ENCODE data around the gene IL5. TPM values are rescaled to one million over a fixed set of nuclear protein-coding genes. Genes with fewer than 3 reads are reported as not detected.
"Not testable (repeated sequence)": the region's sequence is repeated elsewhere in the genome, so short reads cannot be mapped to it uniquely, and the experiment has no call there.

Gene IL5
- not detected for total RNA-seq

GRCh38 chr5:132543472-132544201 lies at the start of gene IL5:
Gene IL5 (minus strand): TSS chr5:132543522. CDS start chr5:132543478, 44 bp downstream.
- DNase-seq = no peak

- DNase-seq = no peak
These were observed 49.2 kb upstream of the IL5 start for GRCh38 chr5:132592521-132592920.

- peak; percentile 10 for DNase-seq
These were observed 47.8 kb upstream of the IL5 start for GRCh38 chr5:132591145-132591544.

- no peak for DNase-seq
These were observed 46.1 kb upstream of the IL5 start for GRCh38 chr5:132589467-132589866.

GRCh38 chr5:132586063-132586462 lies 42.7 kb upstream of the IL5 start:
- no peak for DNase-seq

- not testable (repeated sequence) for DNase-seq
These were observed 41.2 kb upstream of the IL5 start for GRCh38 chr5:132584560-132584959.

GRCh38 chr5:132576123-132576522 lies 32.8 kb upstream of the IL5 start:
- no peak for DNase-seq

GRCh38 chr5:132566657-132567056 lies 23.3 kb upstream of the IL5 start:
- no peak for DNase-seq

GRCh38 chr5:132564555-132564954 lies 21.2 kb upstream of the IL5 start:
- DNase-seq = not testable (repeated sequence)

GRCh38 chr5:132561601-132562000 lies 18.3 kb upstream of the IL5 start:
- no peak for DNase-seq

GRCh38 chr5:132559383-132560060 lies 16.2 kb upstream of the IL5 start:
- no peak for DNase-seq

- no peak for DNase-seq
These were observed 14.3 kb upstream of the IL5 start for GRCh38 chr5:132557478-132558172.

- peak; percentile 95 for DNase-seq
These were observed 13.6 kb upstream of the IL5 start, which contains the start of gene RAD50 for GRCh38 chr5:132556763-132557477. Gene RAD50 (plus strand): TSS chr5:132556977. CDS start chr5:132557325, 348 bp downstream.

GRCh38 chr5:132556153-132556762 lies 12.9 kb upstream of the IL5 start:
- peak; percentile 1 for DNase-seq

- DNase-seq = no peak
These were observed 6.3 kb upstream of the IL5 start for GRCh38 chr5:132549576-132549975.

- DNase-seq = not testable (repeated sequence)
These were observed 5.5 kb upstream of the IL5 start for GRCh38 chr5:132548834-132549233.

- no peak for DNase-seq
These were observed 3.9 kb upstream of the IL5 start for GRCh38 chr5:132547269-132547668.

GRCh38 chr5:132546108-132546507 lies 2.8 kb upstream of the IL5 start:
- DNase-seq = no peak

GRCh38 chr5:132540764-132541163 lies 2.6 kb downstream of the IL5 start:
- no peak for DNase-seq

GRCh38 chr5:132540149-132540548 lies 3.2 kb downstream of the IL5 start:
- DNase-seq = no peak

- no peak for DNase-seq
These were observed 3.6 kb downstream of the IL5 start for GRCh38 chr5:132539716-132540115.

- no peak for DNase-seq
These were observed 12.4 kb downstream of the IL5 start for GRCh38 chr5:132530946-132531345.

Data from tongue (tissue), 2 donors.